GM19240 (cell line): ENCODE data around the gene RNPEPL1.
"Not testable (repeated sequence)": the region's sequence is repeated elsewhere in the genome, so short reads cannot be mapped to it uniquely, and the experiment has no call there.

Experiments
- DNase-seq: peaks from one replicate; pipeline ENCODE4 v3.0.0; 2011; ENCODE audit warnings: low spot score; ENCODE audit not compliant: insufficient read length

RNPEPL1 gene

GRCh38 chr2:240567872-240568677 lies at the start of gene RNPEPL1:
Gene RNPEPL1 (plus strand): TSS chr2:240568484. CDS start chr2:240568587, 103 bp downstream.
- DNase-seq: no peak

GRCh38 chr2:240518981-240519380 lies 49.3 kb upstream of the RNPEPL1 start:
- no peak for DNase-seq

- no peak for DNase-seq
Measured at GRCh38 chr2:240519396-240520129, 48.7 kb upstream of the RNPEPL1 start.

- no peak for DNase-seq
Measured at GRCh38 chr2:240520130-240520973, 47.9 kb upstream of the RNPEPL1 start.

GRCh38 chr2:240520974-240521350 lies 47.3 kb upstream of the RNPEPL1 start:
- no peak for DNase-seq

GRCh38 chr2:240521885-240522284 lies 46.4 kb upstream of the RNPEPL1 start:
- DNase-seq: not testable (repeated sequence)

- no peak for DNase-seq
Measured at GRCh38 chr2:240522406-240522805, 45.9 kb upstream of the RNPEPL1 start.

GRCh38 chr2:240523451-240524281 lies 44.6 kb upstream of the RNPEPL1 start:
- no peak for DNase-seq

- no peak for DNase-seq
Measured at GRCh38 chr2:240524963-240525718, 43.1 kb upstream of the RNPEPL1 start.

GRCh38 chr2:240525802-240526201 lies 42.5 kb upstream of the RNPEPL1 start:
- DNase-seq: no peak

GRCh38 chr2:240526521-240526920 lies 41.8 kb upstream of the RNPEPL1 start:
- DNase-seq: no peak

GRCh38 chr2:240527153-240527750 lies 41.0 kb upstream of the RNPEPL1 start:
- no peak for DNase-seq

- no peak for DNase-seq
Measured at GRCh38 chr2:240528406-240529040, 39.8 kb upstream of the RNPEPL1 start.

- no peak for DNase-seq
Measured at GRCh38 chr2:240529344-240529999, 38.8 kb upstream of the RNPEPL1 start.

- no peak for DNase-seq
Measured at GRCh38 chr2:240530181-240530580, 38.1 kb upstream of the RNPEPL1 start.

- no peak for DNase-seq
Measured at GRCh38 chr2:240531038-240531437, 37.2 kb upstream of the RNPEPL1 start.

GRCh38 chr2:240532031-240532775 lies 36.1 kb upstream of the RNPEPL1 start:
- DNase-seq: no peak
